ENCODE results near the gene FAT1. TPM values are rescaled to one million over a fixed set of nuclear protein-coding genes. Genes with fewer than 3 reads are reported as not detected.

The FAT1 gene
- total and polyA plus RNA-seq, 2 donors (not counting 3 experiments of a cell fraction or from before 2014, with no cell fraction given): 9.2 to 9.8 TPM

DNA sequence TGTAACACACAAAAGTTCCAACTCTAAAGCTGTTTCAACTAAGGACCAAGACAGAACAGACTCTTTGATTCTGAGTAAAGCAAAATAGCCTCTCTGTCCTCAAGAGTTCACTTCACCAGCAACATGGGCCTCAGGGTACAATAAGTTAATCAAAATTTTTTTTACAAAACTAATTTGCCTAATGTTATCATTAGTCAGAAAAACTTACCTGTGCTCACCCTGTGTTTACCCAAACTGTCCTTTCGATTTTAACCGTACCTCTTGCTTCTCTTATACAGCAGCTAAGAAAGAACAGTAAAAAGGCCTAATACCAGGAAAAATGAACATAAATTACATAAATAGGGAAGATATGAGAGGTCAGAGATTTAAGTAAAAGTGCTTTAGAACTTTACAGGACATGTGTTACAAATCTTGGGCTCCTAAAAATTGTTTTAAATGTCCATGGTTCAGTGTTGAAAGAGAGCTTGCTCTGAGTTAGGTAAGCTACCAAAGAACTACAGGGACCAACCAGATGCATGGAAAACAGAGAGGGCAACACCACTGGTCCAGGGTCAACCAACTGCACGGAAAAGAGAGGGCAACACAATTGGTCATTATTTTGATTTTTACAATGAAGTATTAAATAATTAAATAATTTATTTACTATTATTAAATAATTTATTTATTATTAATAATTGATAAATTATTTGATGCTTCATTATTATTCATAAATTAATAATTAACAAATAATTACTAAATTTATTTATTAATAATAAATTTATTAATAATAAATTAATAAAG lies 73.1 kb downstream of the FAT1 start:
- no peak overlapping the region for H3K4me2 ChIP-seq (ENCODE audit: insufficient read depth, low read length)
- H2AFZ ChIP-seq (ENCODE audit: low read depth, low read length): no peak overlapping the region
- H3K79me2 ChIP-seq (ENCODE audit: control insufficient read depth, insufficient read depth, low read length): no peaks in the 10 kb centered on the region
- no TSS peak for BruUV-seq (replicated peaks)
- H3K9me3 ChIP-seq (replicated peaks; ENCODE audit: control insufficient read depth, insufficient read depth, low read length): no peaks in the 10 kb centered on the region
- no peak for DNase-seq (ENCODE audit: low read depth, low spot score)
- no peaks in the 10 kb centered on the region for H4K20me1 ChIP-seq (replicated peaks; ENCODE audit: control insufficient read depth, extremely low read depth, insufficient read depth, low read length)
- dilution Hi-C loops (cut with MboI; ENCODE audit: extremely low pct_ligation_motif_present, low sequenced_read_pairs) (no loop called here), intact Hi-C loops (cut with micrococcal nuclease) (no loop called here)
- no peak overlapping the region for H3K4me3 ChIP-seq (replicated peaks in 1 of 3; ENCODE audit: insufficient read depth in 1 of 3, low read depth in 1 of 3, low read length in 3 of 3)
- peaks cover 2% of the 10 kb centered on the region in 2 experiments for H3K27me3 ChIP-seq (ENCODE audit: control insufficient read depth in 2 of 2, insufficient read depth in 2 of 2, low read length in 2 of 2)
- no peaks in the 10 kb centered on the region for H3K9me1 ChIP-seq (replicated peaks; ENCODE audit: control insufficient read depth, extremely low read depth, insufficient read depth, low read length)
- no peak overlapping the region for H3K9ac ChIP-seq (replicated peaks; ENCODE audit: extremely low read depth, insufficient read depth, low read length)
- ChIA-PET POLR2A (no interaction called here), CTCF (no interaction called here)
- no peak for TF ChIP-seq CTCF (IDR thresholded peaks at IDR 0.05; ENCODE audit: extremely low read depth in 1 of 2, insufficient read depth in 1 of 2, low read depth in 1 of 2, low read length in 2 of 2)
- no peak for TF ChIP-seq POLR2AphosphoS5 (IDR thresholded peaks at IDR 0.05; ENCODE audit: insufficient read depth, low read depth, low read length)
- TF ChIP-seq, protein P1, sequence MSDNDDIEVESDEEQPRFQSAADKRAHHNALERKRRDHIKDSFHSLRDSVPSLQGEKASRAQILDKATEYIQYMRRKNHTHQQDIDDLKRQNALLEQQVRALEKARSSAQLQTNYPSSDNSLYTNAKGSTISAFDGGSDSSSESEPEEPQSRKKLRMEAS (IDR thresholded peaks at IDR 0.05; ENCODE audit: insufficient read depth, insufficient read length): no peak
- TF ChIP-seq JUN (IDR thresholded peaks at IDR 0.05; ENCODE audit: borderline replicate concordance, insufficient read depth, insufficient read length, low read depth): no peak
- TF ChIP-seq GATA2 (IDR thresholded peaks at IDR 0.05; ENCODE audit: insufficient read depth, insufficient read length, low read depth, low read length): no peak
- no peak for TF ChIP-seq EZH2 (IDR thresholded peaks at IDR 0.05; ENCODE audit: borderline replicate concordance, low read depth, low read length, severe bottlenecking)
- no peak for TF ChIP-seq POLR2A (IDR thresholded peaks at IDR 0.05; ENCODE audit: low read depth, low read length)
- no peak for TF ChIP-seq MYC (IDR thresholded peaks at IDR 0.05; ENCODE audit: low read depth, low read length)
- TF ChIP-seq FOS (IDR thresholded peaks at IDR 0.05; ENCODE audit: borderline replicate concordance, insufficient read depth, low read length): no peak
- peaks cover 4% of the 10 kb centered on the region for H3K4me1 ChIP-seq (ENCODE audit: control insufficient read depth, extremely low read depth, insufficient read depth, low read length)
- no peaks in the 10 kb centered on the region for H3K36me3 ChIP-seq (ENCODE audit: control insufficient read depth in 2 of 2, extremely low read depth in 1 of 2, insufficient read depth in 2 of 2, low read length in 2 of 2)
- FAIRE-seq: no peak
- no peak overlapping the region for H3K27ac ChIP-seq (ENCODE audit: insufficient read depth, low read depth, low read length)
